Measurements from ENCODE around the gene TMEM273. TPM values are rescaled to one million over a fixed set of nuclear protein-coding genes. Genes with fewer than 3 reads are reported as not detected.

TMEM273 gene
- total RNA-seq, 1 experiment from 2014 or later, result not detected

- Histone ChIP-seq H3K36me3 (ENCODE audit: control insufficient read depth in 1 of 2, insufficient read depth in 2 of 2, low read length in 2 of 2) (no peaks in the 10 kb centered on the region), H3K9me3 (ENCODE audit: control insufficient read depth in 1 of 2, insufficient read depth in 1 of 2, low read depth in 1 of 2, low read length in 2 of 2) (no peaks in the 10 kb centered on the region), H3K4me3 (replicated peaks in 1 of 2; ENCODE audit: low read depth in 1 of 2, low read length in 2 of 2) (no peak overlapping the region), H3K27me3 (ENCODE audit: insufficient read depth, low read length) (peaks cover 35% of the 10 kb centered on the region), H3K27ac (ENCODE audit: low read depth, low read length) (no peak overlapping the region), H3K4me1 (ENCODE audit: control insufficient read depth in 1 of 2, insufficient read depth in 2 of 2, low read length in 2 of 2) (no peaks in the 10 kb centered on the region), H2AFZ (ENCODE audit: low read depth, low read length, poor library complexity, severe bottlenecking) (no peak overlapping the region), H3K79me2 (ENCODE audit: insufficient read depth, low read length) (no peaks in the 10 kb centered on the region), H3K9ac (ENCODE audit: low read length) (no peak overlapping the region), H3K4me2 (ENCODE audit: low read length) (no peak overlapping the region), H4K20me1 (ENCODE audit: insufficient read depth) (no peaks in the 10 kb centered on the region), H3K9me2 (ENCODE audit: insufficient read depth) (no peaks in the 10 kb centered on the region)
- intact Hi-C loops (cut with micrococcal nuclease), result no loop called here
- ATAC-seq, result no peak
- ChIA-PET RAD21 (ENCODE audit: low non-redundant PET in 1 of 2, low total read pairs in 2 of 2, uncharacterized antibody in 2 of 2, unreplicated experiment in 2 of 2) (no interaction called here), POLR2A (no interaction called here), CTCF (no interaction called here)
- no peak for DNase-seq (ENCODE audit: low read depth, low spot score)
- no TSS peak for BruUV-seq (replicated peaks)
- TF ChIP-seq ZBTB33 (IDR thresholded peaks at IDR 0.05; ENCODE audit: extremely low read depth, insufficient replicate concordance, low read length) (no peak), JUND (IDR thresholded peaks at IDR 0.05) (no peak), RAD21 (IDR thresholded peaks at IDR 0.05; ENCODE audit: low read depth) (no peak), SRF (IDR thresholded peaks at IDR 0.05; ENCODE audit: low read depth) (no peak), EZH2 (IDR thresholded peaks at IDR 0.05) (no peak), CEBPB (IDR thresholded peaks at IDR 0.05; ENCODE audit: low read depth) (no peak), SIN3A (IDR thresholded peaks at IDR 0.05; ENCODE audit: low read depth) (no peak), CBX3 (IDR thresholded peaks at IDR 0.05; ENCODE audit: low read depth) (no peak), EZH2phosphoT487 (IDR thresholded peaks at IDR 0.05; ENCODE audit: borderline replicate concordance) (no peak), ZFX (IDR thresholded peaks at IDR 0.05) (no peak), YY1 (IDR thresholded peaks at IDR 0.05; ENCODE audit: extremely low read depth, insufficient replicate concordance, low read depth, low read length) (no peak)
These were observed 71.4 kb downstream of the TMEM273 start for GRCh38 chr10:49116509-49117375.
